WTC11 (cell line): Measurements from ENCODE around the gene SLC39A13. TPM values are rescaled to one million over a fixed set of nuclear protein-coding genes. Genes with fewer than 3 reads are reported as not detected.

ENCODE experiments used
- ATAC-seq: fragments of 200-7000 bp; cut with Tn5 transposase; 2 replicates; pipeline ENCODE4 v1.10.0; 2021; ENCODE audit warnings: mild to moderate bottlenecking, moderate library complexity
- CTCF ChIA-PET: fragments of 300-600 bp; sonication (Branson Sonifier 250); formaldehyde crosslinking; loops from one replicate; lab custom pipeline; 2021; ENCODE audit warnings: antibody characterized with exemption; lab: Charles Lee
- POLR2A ChIA-PET: fragments of 350-600 bp; sonication (Branson Sonifier 250); formaldehyde crosslinking; loops from one replicate; lab custom pipeline; 2021; ENCODE audit warnings: antibody characterized with exemption; lab: Charles Lee
- DNase-seq: peaks from one replicate; pipeline ENCODE4 v3.0.0; 2021; ENCODE audit warnings: low spot score
- H3K27ac Mint-ChIP-seq: 2 replicates; pipeline ENCODE4 v1.8.0; 2021; ENCODE audit warnings: mixed read lengths
- H3K27me3 Mint-ChIP-seq: 2 replicates; pipeline ENCODE4 v1.8.0; 2021; ENCODE audit warnings: low read depth, mild to moderate bottlenecking, moderate library complexity, mixed read lengths
- H3K36me3 Mint-ChIP-seq: 2 replicates; pipeline ENCODE4 v1.8.0; 2021; ENCODE audit warnings: mixed read lengths
- H3K4me1 Mint-ChIP-seq: 2 replicates; pipeline ENCODE4 v1.8.0; 2022; ENCODE audit warnings: mixed read lengths
- H3K4me3 Mint-ChIP-seq: 2 replicates; pipeline ENCODE4 v1.8.0; 2021; ENCODE audit warnings: mild to moderate bottlenecking, moderate library complexity, mixed read lengths
- H3K9me3 Mint-ChIP-seq: 2 replicates; pipeline ENCODE4 v1.8.0; 2021; ENCODE audit warnings: mixed read lengths
- CBFB ChIP-seq: sonication (generic); formaldehyde crosslinking; IDR thresholded peaks from 2 replicates; pipeline ENCODE4 v1.8.1; 2022; ENCODE audit warnings: mild to moderate bottlenecking, low read depth, missing genetic modification reagents
- CREB1 ChIP-seq: sonication (generic); formaldehyde crosslinking; IDR thresholded peaks from 2 replicates; pipeline ENCODE4 v1.8.0; 2023; ENCODE audit warnings: mild to moderate bottlenecking, missing genetic modification reagents
- CREM ChIP-seq: sonication (generic); formaldehyde crosslinking; IDR thresholded peaks from 2 replicates; pipeline ENCODE4 v1.8.1; 2022; ENCODE audit warnings: mild to moderate bottlenecking, missing genetic modification reagents, moderate library complexity
- E2F4 ChIP-seq: sonication (generic); formaldehyde crosslinking; IDR thresholded peaks from 2 replicates; pipeline ENCODE4 v1.8.1; 2022; ENCODE audit warnings: low read depth, mild to moderate bottlenecking, moderate library complexity, missing genetic modification reagents, borderline replicate concordance
- E2F5 ChIP-seq: sonication (generic); formaldehyde crosslinking; IDR thresholded peaks from 2 replicates; pipeline ENCODE4 v1.8.1; 2022; ENCODE audit warnings: mild to moderate bottlenecking, moderate library complexity, missing genetic modification reagents
- FOXP4 ChIP-seq: sonication (generic); formaldehyde crosslinking; IDR thresholded peaks from 2 replicates; pipeline ENCODE4 v1.8.0; 2022; ENCODE audit warnings: mild to moderate bottlenecking, missing genetic modification reagents
- GABPB1 ChIP-seq: sonication (generic); formaldehyde crosslinking; IDR thresholded peaks from 2 replicates; pipeline ENCODE4 v1.8.1; 2023; ENCODE audit warnings: mild to moderate bottlenecking, missing genetic modification reagents
- IRF2 ChIP-seq: sonication (generic); formaldehyde crosslinking; IDR thresholded peaks from 2 replicates; pipeline ENCODE4 v1.8.0; 2022; ENCODE audit warnings: low read depth, missing genetic modification reagents, borderline replicate concordance
- KAT7 ChIP-seq: sonication (generic); formaldehyde crosslinking; IDR thresholded peaks from 2 replicates; pipeline ENCODE4 v1.8.1; 2023; ENCODE audit warnings: missing genetic modification reagents, mild to moderate bottlenecking, borderline replicate concordance
- NR3C1 ChIP-seq: sonication (generic); formaldehyde crosslinking; conservative IDR thresholded peaks from 2 replicates; pipeline ENCODE4 v1.8.1; 2023; ENCODE audit warnings: low read depth, mild to moderate bottlenecking, missing genetic modification reagents
- OVOL2 ChIP-seq: fragments of 250-450 bp; sonication (Bioruptor Pico); IDR thresholded peaks from 2 replicates; pipeline ENCODE4 v1.9.0; 2021; ENCODE audit warnings: mild to moderate bottlenecking, borderline replicate concordance
- PRRX2 ChIP-seq: fragments of 250-450 bp; sonication (Bioruptor Pico); IDR thresholded peaks from 2 replicates; pipeline ENCODE4 v1.8.0; 2021; ENCODE audit warnings: mild to moderate bottlenecking
- SOX15 ChIP-seq: fragments of 250-450 bp; sonication (Bioruptor Pico); IDR thresholded peaks from 2 replicates; pipeline ENCODE4 v1.9.0; 2021; ENCODE audit warnings: mild to moderate bottlenecking
- USF1 ChIP-seq: sonication (generic); formaldehyde crosslinking; IDR thresholded peaks from 2 replicates; pipeline ENCODE4 v1.8.0; 2022; ENCODE audit warnings: mild to moderate bottlenecking, missing genetic modification reagents
- ZBTB43 ChIP-seq: sonication (generic); formaldehyde crosslinking; IDR thresholded peaks from 2 replicates; pipeline ENCODE4 v1.8.1; 2023; ENCODE audit warnings: mild to moderate bottlenecking, missing genetic modification reagents
- ZNF138 ChIP-seq: sonication (generic); formaldehyde crosslinking; conservative IDR thresholded peaks from 2 replicates; pipeline ENCODE4 v1.8.1; 2022; ENCODE audit warnings: mild to moderate bottlenecking, moderate library complexity, missing genetic modification reagents
- ZNF317 ChIP-seq: sonication (generic); formaldehyde crosslinking; IDR thresholded peaks from 2 replicates; pipeline ENCODE4 v1.8.1; 2023; ENCODE audit warnings: low read depth, mild to moderate bottlenecking, moderate library complexity, missing genetic modification reagents, borderline replicate concordance
- ZNF512 ChIP-seq: sonication (generic); formaldehyde crosslinking; IDR thresholded peaks from 2 replicates; pipeline ENCODE4 v1.8.1; 2022; ENCODE audit warnings: missing genetic modification reagents, borderline replicate concordance
- ZSCAN18 ChIP-seq: fragments of 250-450 bp; sonication (Bioruptor Pico); IDR thresholded peaks from 2 replicates; pipeline ENCODE4 v2.1.2; 2022; ENCODE audit warnings: mild to moderate bottlenecking, moderate library complexity
- total RNA-seq: library from RNA; stranded (reverse); gene quantifications from 3 replicates; pipeline ENCODE4 v1.2.3, GENCODE V29; 2021

Gene SLC39A13
- total RNA-seq, 1 experiment from 2014 or later: 38.2 TPM

- ATAC-seq (no peak), DNase-seq (no peak)
- Mint-ChIP-seq H3K9me3 (no peaks in the 10 kb centered on the region), H3K4me3 (no peak overlapping the region), H3K4me1 (no peaks in the 10 kb centered on the region), H3K36me3 (no peaks in the 10 kb centered on the region), H3K27ac (no peak overlapping the region)
- ChIA-PET CTCF (interaction anchor here (1.0 to 1.1 kb wide), 3 partner anchors 11 to 23 kb away, joined by 3 to 4 read pairs (median 4); no protein-coding TSS in a partner anchor), POLR2A (interaction anchor here (0.6 kb wide), 1 partner anchor 9 kb away, joined by 3 read pairs; no protein-coding TSS in a partner anchor)
- TF ChIP-seq ZSCAN18 (CRISPR knock-in tag): no peak
- TF ChIP-seq ZNF138 (CRISPR knock-in tag): no peak
- TF ChIP-seq CREM (CRISPR knock-in tag): no peak
- no peak for TF ChIP-seq GABPB1 (CRISPR knock-in tag)
- TF ChIP-seq NR3C1 (CRISPR knock-in tag): no peak
- no peak for TF ChIP-seq KAT7 (CRISPR knock-in tag)
- no peak for TF ChIP-seq E2F5 (CRISPR knock-in tag)
- TF ChIP-seq ZNF317 (CRISPR knock-in tag): no peak
- TF ChIP-seq FOXP4 (CRISPR knock-in tag): no peak
- no peak for TF ChIP-seq IRF2 (CRISPR knock-in tag)
- no peak for TF ChIP-seq CREB1
- TF ChIP-seq CBFB (CRISPR knock-in tag): no peak
- no peak for TF ChIP-seq ZNF512
- no peak for TF ChIP-seq E2F4
- no peak for TF ChIP-seq SOX15 (CRISPR knock-in tag)
- TF ChIP-seq, all 79 proteins: peak for 0
- H3K27me3 Mint-ChIP-seq: no peaks in the 10 kb centered on the region
Observed at GRCh38 chr11:47431356-47432083, 23.1 kb downstream of the SLC39A13 start.

- ChIA-PET POLR2A (no interaction called here), CTCF (interaction anchor here (0.8 kb wide), 1 partner anchor 10 kb away, joined by 3 read pairs; no protein-coding TSS in a partner anchor)
- Mint-ChIP-seq H3K27ac (peak overlapping the region; percentile 18; the same call in 1 of the 2 replicates), H3K36me3 (no peaks in the 10 kb centered on the region), H3K4me3 (no peak overlapping the region), H3K4me1 (no peaks in the 10 kb centered on the region), H3K27me3 (no peaks in the 10 kb centered on the region), H3K9me3 (no peaks in the 10 kb centered on the region)
- no peak for ATAC-seq
- no peak for TF ChIP-seq ZBTB43 (CRISPR knock-in tag)
- no peak for TF ChIP-seq OVOL2 (CRISPR knock-in tag)
- TF ChIP-seq PRRX2 (CRISPR knock-in tag): no peak
- TF ChIP-seq USF1 (CRISPR knock-in tag): no peak
- no peak for DNase-seq
Observed at GRCh38 chr11:47433157-47433556, 24.8 kb downstream of the SLC39A13 start.
